Fibroblast of lung (primary cell): ENCODE measurements around the gene SGCA. TPM values are rescaled to one million over a fixed set of nuclear protein-coding genes. Genes with fewer than 3 reads are reported as not detected.

ENCODE experiments used
- DNase-seq, 2 donors: peaks; one replicate each; pipeline versions ENCODE4 v3.0.0 to v3.0.0-alpha.2; 2010; ENCODE audit warnings: low read depth in 2 of 2
- H2AFZ ChIP-seq: 2 replicates; pipeline ENCODE4 v1.5.1; 2012; ENCODE audit warnings: low read length, control low read depth, inconsistent platforms
- H3K27ac ChIP-seq: 2 replicates; pipeline ENCODE4 v1.5.1; 2011; ENCODE audit warnings: low read length, control low read depth; ENCODE audit not compliant: insufficient read depth
- H3K27me3 ChIP-seq: 2 replicates; pipeline ENCODE4 v1.5.1; 2011; ENCODE audit warnings: mild to moderate bottlenecking, low read length; ENCODE audit not compliant: control insufficient read depth, insufficient read depth
- H3K36me3 ChIP-seq: 2 replicates; pipeline ENCODE4 v1.5.1; 2011; ENCODE audit warnings: low read length; ENCODE audit not compliant: control insufficient read depth, insufficient read depth
- H3K4me1 ChIP-seq: 2 replicates; pipeline ENCODE4 v1.5.1; 2011; ENCODE audit warnings: low read length; ENCODE audit not compliant: control insufficient read depth, insufficient read depth; ENCODE audit errors: extremely low read depth
- H3K4me2 ChIP-seq: 2 replicates; pipeline ENCODE4 v1.5.1; 2011; ENCODE audit warnings: low read length, control low read depth; ENCODE audit not compliant: insufficient read depth; ENCODE audit errors: extremely low read depth
- H3K4me3 ChIP-seq, 4 experiments: fragments of 200-600 bp in 1 of 4; sonication (generic) in 1 of 4; replicated peaks in 1 of 4; 2 replicates each; pipeline ENCODE4 v1.5.1; 2011 to 2016; ENCODE audit warnings: low read length in 4 of 4, low read depth in 3 of 4, mild to moderate bottlenecking in 3 of 4, control low read depth in 2 of 4, inconsistent platforms in 1 of 4, mixed read lengths in 1 of 4; ENCODE audit not compliant: insufficient read depth in 1 of 4; ENCODE audit errors: control extremely low read depth in 1 of 4
- H3K79me2 ChIP-seq: 2 replicates; pipeline ENCODE4 v1.5.1; 2012; ENCODE audit warnings: mild to moderate bottlenecking, low read length, inconsistent platforms; ENCODE audit not compliant: control insufficient read depth, insufficient read depth
- H3K9ac ChIP-seq: 2 replicates; pipeline ENCODE4 v1.5.1; 2011; ENCODE audit warnings: mild to moderate bottlenecking, low read length, control low read depth; ENCODE audit not compliant: insufficient read depth
- H3K9me3 ChIP-seq: 2 replicates; pipeline ENCODE4 v1.5.1; 2012; ENCODE audit warnings: low read depth, low read length; ENCODE audit not compliant: control insufficient read depth, insufficient read depth
- H4K20me1 ChIP-seq: 2 replicates; pipeline ENCODE4 v1.5.1; 2011; ENCODE audit warnings: low read length; ENCODE audit not compliant: control insufficient read depth, insufficient read depth; ENCODE audit errors: extremely low read depth
- EZH2 ChIP-seq: IDR thresholded peaks from 2 replicates; pipeline ENCODE4 v1.5.1; 2012; ENCODE audit warnings: low read length, control low read depth, mild to moderate bottlenecking; ENCODE audit errors: missing control alignments
- polyA plus RNA-seq, 2 donors: library from polyadenylated mRNA; depleted of rRNA in 1 of 2; stranded (reverse) in 1 of 2; unstranded in 1 of 2; fragments of >200 nt; gene quantifications; 2 replicates each; pipeline ENCODE4 v1.2.1, GENCODE V29; 2011 to 2012; ENCODE audit warnings: missing spikeins in 1 of 2
- total RNA-seq: library from RNA; depleted of rRNA; stranded (reverse); fragments of >200 nt; gene quantifications from 2 replicates; pipeline ENCODE4 v1.2.1, GENCODE V29; 2014
- TF ChIP-seq, protein P1 (sequence below), 2 donors: IDR thresholded peaks in 1 of 2; conservative IDR thresholded peaks in 1 of 2; 1 replicate in 1 of 2; 2 replicates in 1 of 2; pipeline ENCODE4 v1.5.1; 2011 to 2012; ENCODE audit warnings: low read length in 2 of 2, control low read depth in 1 of 2, inconsistent platforms in 1 of 2, low read depth in 1 of 2, mild to moderate bottlenecking in 1 of 2

Gene SGCA
- total and polyA plus RNA-seq, 2 donors (not counting 1 experiment from before 2014, with no cell fraction given) = 1.6 to 4.3 TPM

DNA sequence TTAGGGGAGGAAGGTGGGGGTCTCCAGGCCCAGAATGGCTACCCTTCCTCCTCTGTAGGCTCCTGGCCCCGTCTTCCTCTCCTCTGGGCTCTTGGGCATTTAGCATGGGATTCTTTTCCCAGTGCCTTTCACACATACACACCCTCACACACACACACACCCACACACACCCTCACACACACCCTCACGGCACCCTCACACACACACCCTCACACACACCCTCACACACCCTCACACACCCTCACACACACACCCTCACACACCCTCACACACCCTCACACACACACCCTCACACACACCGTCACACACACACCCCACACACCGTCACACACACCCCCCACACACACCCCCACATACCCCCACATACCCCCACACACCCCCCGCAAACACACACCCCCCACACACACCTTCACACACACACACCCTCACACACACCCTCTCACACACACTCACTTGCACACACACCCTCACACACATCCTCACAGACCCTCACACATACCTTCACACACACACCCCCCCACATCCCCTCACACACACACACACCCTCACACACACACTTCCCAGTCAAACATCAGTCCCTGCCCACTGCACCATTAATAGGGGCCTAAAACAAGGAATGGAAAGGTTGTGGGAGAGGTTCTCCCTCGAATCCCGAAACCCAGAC is 845 bp downstream of the SGCA start:
- no peaks in the 10 kb centered on the region for H3K79me2 ChIP-seq
- TF ChIP-seq, protein P1, sequence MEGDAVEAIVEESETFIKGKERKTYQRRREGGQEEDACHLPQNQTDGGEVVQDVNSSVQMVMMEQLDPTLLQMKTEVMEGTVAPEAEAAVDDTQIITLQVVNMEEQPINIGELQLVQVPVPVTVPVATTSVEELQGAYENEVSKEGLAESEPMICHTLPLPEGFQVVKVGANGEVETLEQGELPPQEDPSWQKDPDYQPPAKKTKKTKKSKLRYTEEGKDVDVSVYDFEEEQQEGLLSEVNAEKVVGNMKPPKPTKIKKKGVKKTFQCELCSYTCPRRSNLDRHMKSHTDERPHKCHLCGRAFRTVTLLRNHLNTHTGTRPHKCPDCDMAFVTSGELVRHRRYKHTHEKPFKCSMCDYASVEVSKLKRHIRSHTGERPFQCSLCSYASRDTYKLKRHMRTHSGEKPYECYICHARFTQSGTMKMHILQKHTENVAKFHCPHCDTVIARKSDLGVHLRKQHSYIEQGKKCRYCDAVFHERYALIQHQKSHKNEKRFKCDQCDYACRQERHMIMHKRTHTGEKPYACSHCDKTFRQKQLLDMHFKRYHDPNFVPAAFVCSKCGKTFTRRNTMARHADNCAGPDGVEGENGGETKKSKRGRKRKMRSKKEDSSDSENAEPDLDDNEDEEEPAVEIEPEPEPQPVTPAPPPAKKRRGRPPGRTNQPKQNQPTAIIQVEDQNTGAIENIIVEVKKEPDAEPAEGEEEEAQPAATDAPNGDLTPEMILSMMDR (conservative IDR thresholded peaks at IDR 0.05 in 1 of 2, IDR thresholded peaks at IDR 0.05 in 1 of 2; ENCODE audit: low read depth in 1 of 2, low read length in 2 of 2) = no peak
- TF ChIP-seq EZH2 = no peak
- no peak overlapping the region for H3K27ac ChIP-seq
- no peak overlapping the region for H3K4me3 ChIP-seq
- H3K9me3 ChIP-seq = no peaks in the 10 kb centered on the region
- H3K27me3 ChIP-seq = no peaks in the 10 kb centered on the region
- DNase-seq = no peak
- H3K4me2 ChIP-seq = no peak overlapping the region
- H2AFZ ChIP-seq = no peak overlapping the region
- H4K20me1 ChIP-seq = no peaks in the 10 kb centered on the region
- no peak overlapping the region for H3K9ac ChIP-seq
- H3K36me3 ChIP-seq = no peaks in the 10 kb centered on the region
- peaks cover 9% of the 10 kb centered on the region for H3K4me1 ChIP-seq

DNA sequence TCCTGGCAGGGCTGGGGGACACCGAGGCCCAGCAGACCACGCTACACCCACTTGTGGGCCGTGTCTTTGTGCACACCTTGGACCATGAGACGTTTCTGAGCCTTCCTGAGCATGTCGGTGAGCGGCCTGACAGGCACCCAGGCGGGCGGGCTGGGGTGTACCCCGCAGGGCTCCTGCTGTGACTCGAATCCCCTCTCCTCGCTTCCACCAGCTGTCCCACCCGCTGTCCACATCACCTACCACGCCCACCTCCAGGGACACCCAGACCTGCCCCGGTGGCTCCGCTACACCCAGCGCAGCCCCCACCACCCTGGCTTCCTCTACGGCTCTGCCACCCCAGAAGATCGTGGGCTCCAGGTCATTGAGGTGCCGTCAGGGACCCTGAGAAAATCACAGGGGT is 1.6 kb downstream of the SGCA start:
- Histone ChIP-seq H4K20me1 (no peaks in the 10 kb centered on the region), H3K4me1 (peaks cover 9% of the 10 kb centered on the region), H3K9me3 (no peaks in the 10 kb centered on the region), H3K36me3 (no peaks in the 10 kb centered on the region), H3K4me3 (no peak overlapping the region), H3K27ac (no peak overlapping the region), H3K4me2 (no peak overlapping the region), H3K27me3 (no peaks in the 10 kb centered on the region), H3K9ac (no peak overlapping the region), H3K79me2 (no peaks in the 10 kb centered on the region), H2AFZ (no peak overlapping the region)
- DNase-seq = no peak
- TF ChIP-seq EZH2 = no peak
- TF ChIP-seq, protein P1 (conservative IDR thresholded peaks at IDR 0.05 in 1 of 2, IDR thresholded peaks at IDR 0.05 in 1 of 2; ENCODE audit: low read depth in 1 of 2, low read length in 2 of 2) = no peak

DNA sequence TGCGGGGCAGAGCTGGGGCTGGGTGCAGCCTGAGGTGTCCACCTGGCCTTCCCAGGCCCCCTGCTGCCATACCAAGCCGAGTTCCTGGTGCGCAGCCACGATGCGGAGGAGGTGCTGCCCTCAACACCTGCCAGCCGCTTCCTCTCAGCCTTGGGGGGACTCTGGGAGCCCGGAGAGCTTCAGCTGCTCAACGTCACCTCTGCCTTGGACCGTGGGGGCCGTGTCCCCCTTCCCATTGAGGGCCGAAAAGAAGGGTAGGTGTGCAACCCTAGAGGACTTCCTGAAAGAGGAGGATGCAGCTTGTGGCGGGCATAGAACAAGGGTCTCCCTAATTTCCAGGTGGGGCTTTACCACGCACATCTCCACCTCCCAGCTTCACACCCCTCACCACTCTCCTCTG is 2.5 kb downstream of the SGCA start:
- Histone ChIP-seq H3K9me3 (no peaks in the 10 kb centered on the region), H3K79me2 (no peaks in the 10 kb centered on the region), H2AFZ (no peak overlapping the region), H3K27ac (no peak overlapping the region), H3K4me2 (no peak overlapping the region), H3K27me3 (no peaks in the 10 kb centered on the region), H3K4me3 (no peak overlapping the region), H3K4me1 (peaks cover 15% of the 10 kb centered on the region), H4K20me1 (no peaks in the 10 kb centered on the region), H3K36me3 (no peaks in the 10 kb centered on the region), H3K9ac (no peak overlapping the region)
- TF ChIP-seq EZH2 = no peak
- TF ChIP-seq, protein P1 (conservative IDR thresholded peaks at IDR 0.05 in 1 of 2, IDR thresholded peaks at IDR 0.05 in 1 of 2; ENCODE audit: low read depth in 1 of 2, low read length in 2 of 2) = no peak
- no peak for DNase-seq
